NCI-H524 (cell line): ENCODE results near the gene TLR6.
A peak's percentile ranks its signal among the peaks of the same experiment; 100 is the strongest.
"Not testable (repeated sequence)": the region's sequence is repeated elsewhere in the genome, so short reads cannot be mapped to it uniquely, and the experiment has no call there.

Source experiments
- DNase-seq, 2 experiments: peaks; one replicate each; lab custom pipeline; 2025; lab: John Stamatoyannopoulos, UW

TLR6 gene

DNA sequence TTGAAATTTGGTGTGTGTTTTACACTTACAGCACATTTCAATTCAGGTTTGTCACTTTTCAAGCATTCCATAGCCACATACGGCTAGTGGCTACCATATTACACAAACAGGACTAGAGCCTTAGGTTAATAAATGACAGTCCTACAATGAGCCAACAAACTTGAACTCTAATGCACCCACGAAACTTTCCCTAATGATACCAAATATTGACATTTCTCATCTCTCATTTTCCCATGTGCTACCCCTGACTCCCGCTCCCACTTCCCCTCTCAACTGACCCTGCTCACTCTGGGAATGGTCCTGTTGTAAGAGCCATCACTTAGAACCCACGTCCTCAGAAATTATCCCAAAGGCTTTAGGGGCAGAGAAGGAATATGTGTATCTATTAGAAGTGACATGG is 68.9 kb downstream of the TLR6 start:
- no peak for DNase-seq

DNA sequence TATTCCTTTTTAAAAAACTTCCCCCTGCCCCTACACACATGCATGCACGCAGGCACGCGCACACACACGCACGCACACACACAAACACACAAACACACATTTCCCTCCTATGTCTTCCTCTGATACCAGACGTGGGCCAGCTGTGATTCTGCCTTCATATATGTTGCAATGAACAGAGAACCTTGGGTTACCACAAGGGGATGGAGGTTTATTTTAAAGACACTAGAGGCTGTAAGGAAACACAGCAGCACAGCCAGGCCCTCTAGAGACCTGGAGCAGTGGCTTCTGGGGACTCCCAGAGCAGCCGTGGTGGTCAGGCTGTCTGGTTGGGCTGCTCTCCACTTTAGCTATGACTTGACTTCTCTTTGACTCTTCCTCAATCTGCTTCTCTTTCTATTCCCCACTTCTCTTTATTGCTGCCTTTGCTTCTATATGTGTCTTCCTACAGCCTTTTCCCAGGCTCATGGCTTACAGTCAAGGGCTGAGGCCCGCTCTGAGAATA is 70.7 kb downstream of the TLR6 start:
- DNase-seq, result no peak

DNA sequence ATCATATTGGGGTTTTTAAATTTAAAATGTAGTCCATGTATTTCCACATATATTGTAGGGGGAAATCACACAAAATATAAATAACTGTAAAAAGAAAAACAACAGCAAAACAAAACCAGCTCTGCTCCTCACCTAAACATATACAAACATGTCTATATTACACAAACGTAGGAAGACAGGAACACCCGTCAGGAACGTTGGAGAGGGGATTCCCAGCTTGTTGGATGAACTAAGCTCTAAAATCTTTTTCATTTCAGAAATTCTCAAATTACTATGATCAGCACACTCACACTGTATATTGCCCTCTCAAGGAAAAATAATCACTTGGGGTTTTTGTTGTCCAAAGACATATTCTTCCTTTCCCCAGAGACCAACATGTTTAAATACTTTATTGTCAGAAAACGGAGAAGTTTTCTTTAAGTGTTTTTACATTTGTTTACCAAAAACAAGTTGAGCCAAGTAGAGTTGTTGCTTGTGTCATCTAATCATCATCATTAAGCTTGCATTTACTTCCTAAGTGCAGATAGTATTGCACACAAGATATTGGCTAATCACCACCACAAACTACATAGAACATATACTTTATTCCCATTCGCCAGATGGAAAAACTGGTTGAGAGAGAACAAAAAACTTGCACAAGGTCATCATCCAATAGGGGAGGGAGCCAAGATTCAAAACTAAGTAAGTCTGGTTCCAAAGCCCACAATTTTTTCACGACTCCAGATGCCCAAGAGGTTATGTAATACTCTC is 71.4 kb downstream of the TLR6 start:
- no peak for DNase-seq

GRCh38 chr4:38784141-38784540 is 72.5 kb downstream of the TLR6 start:
- DNase-seq, result no peak

GRCh38 chr4:38783109-38783460 is 73.5 kb downstream of the TLR6 start:
- DNase-seq, result no peak

GRCh38 chr4:38782452-38783108 is 74.0 kb downstream of the TLR6 start, which contains the start of gene TLR10:
Gene TLR10 (minus strand): TSS chr4:38782990. CDS start chr4:38775590, 7,400 bp downstream.
- peak; percentile 30 to 64 for DNase-seq

GRCh38 chr4:38781854-38782261 is 74.8 kb downstream of the TLR6 start:
- DNase-seq, result no peak

GRCh38 chr4:38780833-38781484 is 75.7 kb downstream of the TLR6 start:
- no peak for DNase-seq

- no peak for DNase-seq
These were observed 76.8 kb downstream of the TLR6 start for GRCh38 chr4:38779790-38780189.

DNA sequence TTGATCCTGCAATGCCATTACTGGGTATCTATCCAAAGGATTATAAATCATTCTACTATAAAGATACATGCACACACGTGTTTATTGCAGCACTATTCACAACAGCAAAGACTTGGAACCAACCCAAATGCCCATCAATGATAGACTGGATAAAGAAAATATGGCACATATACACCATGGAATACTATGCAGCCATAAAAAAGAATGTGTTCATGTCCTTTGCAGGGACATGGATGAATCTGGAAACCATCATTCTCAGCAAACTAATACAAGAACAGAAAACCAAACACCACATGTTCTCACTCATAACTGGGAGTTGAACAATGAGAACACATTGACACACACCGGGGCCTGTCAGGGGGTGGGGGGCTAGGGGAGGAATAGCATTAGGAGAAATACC is 78.7 kb downstream of the TLR6 start:
- not testable (repeated sequence) for DNase-seq

DNA sequence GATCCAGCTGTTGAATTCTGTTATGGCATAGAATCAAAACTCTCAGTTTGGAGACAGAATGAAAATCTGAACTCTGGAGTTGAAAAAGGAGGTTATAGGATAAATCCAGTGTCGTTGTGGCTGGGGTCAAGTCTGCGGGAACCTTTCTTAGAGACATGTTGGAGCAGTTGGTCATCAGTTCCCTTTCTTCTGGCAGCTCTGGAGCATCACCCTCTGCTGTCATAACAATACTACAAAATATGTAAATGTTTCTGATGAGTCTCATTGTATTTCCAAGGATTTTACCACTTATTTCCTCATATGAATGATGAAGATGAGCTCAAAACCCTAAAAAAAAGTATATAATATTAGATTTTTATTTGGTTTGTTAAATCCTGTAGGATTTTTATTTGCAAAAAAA is 81.3 kb downstream of the TLR6 start:
- no peak for DNase-seq

GRCh38 chr4:38774181-38774955 is 82.2 kb downstream of the TLR6 start:
- no peak for DNase-seq
